Fibroblast of lung (primary cell): Measurements from ENCODE around the gene HSP90AB1.

Experiments
- CTCF ChIP-seq, 2 donors: IDR thresholded peaks in 1 of 2; conservative IDR thresholded peaks in 1 of 2; 1 replicate in 1 of 2; 2 replicates in 1 of 2; pipeline ENCODE4 v1.5.1; 2011 to 2012; ENCODE audit warnings: low read length in 2 of 2, control low read depth in 1 of 2, inconsistent platforms in 1 of 2, low read depth in 1 of 2, mild to moderate bottlenecking in 1 of 2
- EZH2 ChIP-seq: IDR thresholded peaks from 2 replicates; pipeline ENCODE4 v1.5.1; 2012; ENCODE audit warnings: low read length, control low read depth, mild to moderate bottlenecking; ENCODE audit errors: missing control alignments

- TF ChIP-seq EZH2, result no peak
- TF ChIP-seq CTCF (conservative IDR thresholded peaks at IDR 0.05 in 1 of 2, IDR thresholded peaks at IDR 0.05 in 1 of 2; ENCODE audit: low read depth in 1 of 2, low read length in 2 of 2), result no peak
Observed at GRCh38 chr6:44202332-44202971, 44.4 kb upstream of the HSP90AB1 start.
